NCI-H1092 (cell line): ENCODE results near the gene PLXNB2.

Experiments
- DNase-seq: peaks from one replicate; lab custom pipeline; 2025; lab: John Stamatoyannopoulos, UW

PLXNB2 gene

GRCh38 chr22:50227579-50228215 is 79.7 kb downstream of the PLXNB2 start:
- DNase-seq, result no peak

GRCh38 chr22:50226875-50227165 is 80.6 kb downstream of the PLXNB2 start:
- no peak for DNase-seq

GRCh38 chr22:50226063-50226874 is 81.2 kb downstream of the PLXNB2 start:
- no peak for DNase-seq

GRCh38 chr22:50225200-50225969 is 82.1 kb downstream of the PLXNB2 start:
- DNase-seq, result no peak
